MM.1S (cell line): Measurements from ENCODE around the gene PSMC5.

Experiments
- DNase-seq: peaks from one replicate; pipeline ENCODE4 v3.0.0-alpha.2; 2015
- H2AFZ ChIP-seq: fragments of 300-600 bp; sonication (generic); 2 replicates; pipeline ENCODE4 v1.6.0; 2016; ENCODE audit warnings: antibody characterized with exemption, low read length
- H3F3A ChIP-seq: fragments of 300-600 bp; sonication (generic); 2 replicates; pipeline ENCODE4 v1.6.1; 2016; ENCODE audit warnings: mild to moderate bottlenecking, antibody characterized with exemption, low read length, moderate library complexity, mixed read lengths; ENCODE audit not compliant: insufficient read depth
- H3K27ac ChIP-seq: fragments of 300-600 bp; sonication (generic); 2 replicates; pipeline ENCODE4 v1.5.1; 2016; ENCODE audit warnings: mild to moderate bottlenecking, low read length
- H3K27me3 ChIP-seq: fragments of 300-600 bp; sonication (generic); replicated peaks from 2 replicates; pipeline ENCODE4 v1.6.0; 2016; ENCODE audit warnings: low read length; ENCODE audit not compliant: insufficient read depth
- H3K36me3 ChIP-seq: fragments of 300-600 bp; sonication (generic); replicated peaks from 2 replicates; pipeline ENCODE4 v1.6.1; 2016; ENCODE audit warnings: mild to moderate bottlenecking, low read length, mixed read lengths; ENCODE audit not compliant: insufficient read depth
- H3K4me1 ChIP-seq: fragments of 300-600 bp; sonication (generic); 2 replicates; pipeline ENCODE4 v1.6.1; 2016; ENCODE audit warnings: low read length, mixed read lengths
- H3K4me2 ChIP-seq: fragments of 300-600 bp; sonication (generic); 2 replicates; pipeline ENCODE4 v1.6.0; 2016; ENCODE audit warnings: low read depth, low read length
- H3K4me3 ChIP-seq: fragments of 300-600 bp; sonication (generic); 2 replicates; pipeline ENCODE4 v1.5.1; 2016; ENCODE audit warnings: low read length, mixed read lengths
- H3K79me2 ChIP-seq: fragments of 300-600 bp; sonication (generic); 2 replicates; pipeline ENCODE4 v1.6.1; 2016; ENCODE audit warnings: mixed run types, low read length, mixed read lengths
- H3K9ac ChIP-seq: fragments of 300-600 bp; sonication (generic); 2 replicates; pipeline ENCODE4 v1.6.1; 2016; ENCODE audit warnings: low read length, mixed read lengths
- H3K9me2 ChIP-seq: fragments of 300-600 bp; sonication (generic); replicated peaks from 2 replicates; pipeline ENCODE4 v1.6.1; 2016; ENCODE audit warnings: mild to moderate bottlenecking, low read length, mixed read lengths; ENCODE audit not compliant: insufficient read depth
- H3K9me3 ChIP-seq: fragments of 300-600 bp; sonication (generic); replicated peaks from 2 replicates; pipeline ENCODE4 v1.6.1; 2016; ENCODE audit warnings: mild to moderate bottlenecking, low read length, mixed read lengths; ENCODE audit not compliant: insufficient read depth
- H4K20me1 ChIP-seq: fragments of 300-600 bp; sonication (generic); 2 replicates; pipeline ENCODE4 v1.6.1; 2016; ENCODE audit warnings: mild to moderate bottlenecking, low read length, moderate library complexity, mixed read lengths; ENCODE audit not compliant: insufficient read depth
- EZH2 ChIP-seq: fragments of 300-600 bp; sonication (generic); optimal IDR thresholded peaks from 2 replicates; pipeline ENCODE3; 2017; ENCODE audit warnings: low read depth, mild to moderate bottlenecking, antibody characterized with exemption, low read length, mixed read lengths
- EZH2phosphoT487 ChIP-seq: fragments of 300-600 bp; sonication (generic); IDR thresholded peaks from 2 replicates; pipeline ENCODE4 v1.6.1; 2018; ENCODE audit warnings: antibody characterized with exemption, low read length
- TF ChIP-seq, protein P1 (sequence below): fragments of 300-600 bp; sonication (generic); IDR thresholded peaks from 2 replicates; pipeline ENCODE4 v1.5.1; 2016; ENCODE audit warnings: antibody characterized with exemption, low read length, mixed read lengths

The PSMC5 gene

DNA sequence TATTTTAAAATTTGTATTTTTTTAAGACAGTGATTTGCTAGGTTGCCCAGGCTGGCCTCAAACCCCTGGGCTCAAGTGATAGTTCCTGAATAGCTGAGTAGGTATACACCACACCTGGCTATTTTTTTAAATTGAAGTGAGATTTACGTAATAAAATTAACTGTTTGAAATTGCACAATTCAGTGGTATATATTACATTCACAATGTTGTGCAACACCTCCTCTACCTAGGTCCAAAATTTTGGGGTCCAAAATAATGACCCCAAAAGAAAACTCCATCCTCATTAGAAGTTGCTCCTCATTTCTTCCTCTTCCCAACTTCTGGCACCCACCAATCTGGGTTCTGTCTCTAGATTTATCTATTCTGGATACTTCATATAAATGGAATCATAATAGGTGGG is 18.3 kb downstream of the PSMC5 start:
- no peak overlapping the region for H3K27ac ChIP-seq
- no peak overlapping the region for H3K4me3 ChIP-seq
- H3K79me2 ChIP-seq: peaks cover 18% of the 10 kb centered on the region
- no peak for TF ChIP-seq EZH2
- TF ChIP-seq EZH2phosphoT487: no peak
- TF ChIP-seq, protein P1, sequence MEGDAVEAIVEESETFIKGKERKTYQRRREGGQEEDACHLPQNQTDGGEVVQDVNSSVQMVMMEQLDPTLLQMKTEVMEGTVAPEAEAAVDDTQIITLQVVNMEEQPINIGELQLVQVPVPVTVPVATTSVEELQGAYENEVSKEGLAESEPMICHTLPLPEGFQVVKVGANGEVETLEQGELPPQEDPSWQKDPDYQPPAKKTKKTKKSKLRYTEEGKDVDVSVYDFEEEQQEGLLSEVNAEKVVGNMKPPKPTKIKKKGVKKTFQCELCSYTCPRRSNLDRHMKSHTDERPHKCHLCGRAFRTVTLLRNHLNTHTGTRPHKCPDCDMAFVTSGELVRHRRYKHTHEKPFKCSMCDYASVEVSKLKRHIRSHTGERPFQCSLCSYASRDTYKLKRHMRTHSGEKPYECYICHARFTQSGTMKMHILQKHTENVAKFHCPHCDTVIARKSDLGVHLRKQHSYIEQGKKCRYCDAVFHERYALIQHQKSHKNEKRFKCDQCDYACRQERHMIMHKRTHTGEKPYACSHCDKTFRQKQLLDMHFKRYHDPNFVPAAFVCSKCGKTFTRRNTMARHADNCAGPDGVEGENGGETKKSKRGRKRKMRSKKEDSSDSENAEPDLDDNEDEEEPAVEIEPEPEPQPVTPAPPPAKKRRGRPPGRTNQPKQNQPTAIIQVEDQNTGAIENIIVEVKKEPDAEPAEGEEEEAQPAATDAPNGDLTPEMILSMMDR: no peak
- no peaks in the 10 kb centered on the region for H3K27me3 ChIP-seq
- no peak overlapping the region for H3K9ac ChIP-seq
- H2AFZ ChIP-seq: no peak overlapping the region
- no peaks in the 10 kb centered on the region for H3K36me3 ChIP-seq
- DNase-seq: no peak
- H4K20me1 ChIP-seq: no peaks in the 10 kb centered on the region; the same call in 1 of the 2 replicates
- H3K4me2 ChIP-seq: no peak overlapping the region
- H3K9me3 ChIP-seq: no peaks in the 10 kb centered on the region
- H3K4me1 ChIP-seq: peaks cover 13% of the 10 kb centered on the region
- peaks cover 15% of the 10 kb centered on the region for H3F3A ChIP-seq
- H3K9me2 ChIP-seq: no peaks in the 10 kb centered on the region

DNA sequence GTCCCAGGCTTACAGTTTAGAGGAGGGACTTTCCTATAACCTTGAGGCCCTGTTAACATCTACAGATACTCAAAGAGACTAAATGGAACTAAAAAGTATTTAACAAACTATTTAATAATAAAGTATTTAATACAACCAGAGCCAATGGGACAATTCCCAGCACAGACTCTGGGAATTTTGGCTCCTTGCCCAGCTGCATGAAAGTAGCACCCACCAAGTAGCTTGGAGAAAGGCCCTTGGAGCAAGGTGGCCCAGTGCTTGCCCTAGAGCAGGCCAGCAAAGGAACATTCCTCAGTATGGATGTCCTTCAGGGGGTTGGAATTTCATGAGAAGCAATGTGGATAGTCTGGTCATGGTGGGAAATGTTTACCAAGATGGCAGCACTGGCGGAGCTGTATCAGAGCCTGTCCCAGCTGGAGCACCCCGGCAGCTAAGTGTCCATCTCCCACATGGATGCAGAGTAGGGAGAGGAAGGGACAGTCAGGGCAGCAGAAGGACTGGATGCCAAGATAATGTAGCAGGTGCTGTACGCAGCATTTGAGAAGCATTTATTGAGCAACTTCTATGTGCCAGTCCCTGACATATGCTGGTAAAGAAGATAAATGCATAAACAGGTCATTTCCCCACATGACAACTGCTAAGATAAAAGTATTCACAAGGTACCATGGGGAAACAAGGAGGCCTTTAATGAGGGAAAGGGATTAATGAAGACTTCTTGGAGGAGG is 20.5 kb downstream of the PSMC5 start:
- peak; percentile 3 for DNase-seq
- no peak overlapping the region for H3K4me2 ChIP-seq
- no peaks in the 10 kb centered on the region for H3K9me2 ChIP-seq
- no peaks in the 10 kb centered on the region for H4K20me1 ChIP-seq
- no peaks in the 10 kb centered on the region for H3K9me3 ChIP-seq
- no peaks in the 10 kb centered on the region for H3K79me2 ChIP-seq
- peaks cover 3% of the 10 kb centered on the region; the same call in 1 of the 2 replicates for H3K4me1 ChIP-seq
- H3K36me3 ChIP-seq: no peaks in the 10 kb centered on the region
- peaks cover 15% of the 10 kb centered on the region for H3F3A ChIP-seq
- H3K4me3 ChIP-seq: no peak overlapping the region
- TF ChIP-seq EZH2phosphoT487: no peak
- TF ChIP-seq EZH2: no peak
- TF ChIP-seq, protein P1: no peak
- H3K9ac ChIP-seq: no peak overlapping the region
- H3K27ac ChIP-seq: no peak overlapping the region
- no peak overlapping the region for H2AFZ ChIP-seq
- H3K27me3 ChIP-seq: no peaks in the 10 kb centered on the region

DNA sequence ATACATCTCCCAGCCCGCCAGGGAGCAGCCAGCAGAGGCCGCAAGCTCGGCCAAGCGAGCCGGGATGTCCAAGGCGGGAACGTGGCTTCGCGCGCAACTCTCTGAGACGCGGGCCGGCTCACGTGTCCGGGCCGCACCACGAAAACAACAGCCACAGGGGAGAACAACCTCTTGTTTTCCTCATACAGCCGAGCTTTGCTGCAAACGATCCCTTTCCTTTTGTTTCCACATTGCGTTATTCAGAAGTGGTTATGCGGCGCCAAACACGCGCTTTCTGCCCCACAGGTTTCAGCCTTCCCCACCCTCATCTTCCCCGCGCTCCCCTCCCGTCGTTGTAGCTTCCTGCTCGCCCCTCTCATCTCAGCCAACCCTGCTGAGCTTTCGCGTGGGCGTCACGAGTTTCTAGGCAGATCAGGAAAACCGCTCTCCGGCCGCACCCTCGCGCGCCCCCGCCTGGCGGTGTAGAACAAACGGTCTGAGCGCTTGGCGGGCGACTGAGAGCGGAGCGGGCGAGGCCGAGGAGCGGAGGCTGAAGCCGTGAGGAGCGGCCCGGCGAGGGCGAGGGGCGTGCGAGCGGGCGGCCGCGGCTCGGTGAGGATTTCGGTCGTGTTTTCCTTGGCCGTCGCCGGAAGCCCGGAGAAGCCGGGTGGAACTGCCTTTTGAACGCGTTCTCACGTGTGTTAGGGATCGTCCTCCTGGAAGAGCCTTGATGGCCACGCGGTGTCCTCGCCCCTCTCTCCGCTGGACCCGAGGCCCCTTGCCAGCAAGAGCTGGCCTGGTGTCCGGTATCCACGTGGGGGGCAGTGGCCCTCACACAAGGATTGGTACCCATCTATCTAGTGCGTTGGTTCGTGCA is 21.8 kb downstream of the PSMC5 start:
- Histone ChIP-seq H3K27ac (no peak overlapping the region), H3K4me2 (no peak overlapping the region), H3K9ac (no peak overlapping the region), H3K36me3 (no peaks in the 10 kb centered on the region), H3K79me2 (no peaks in the 10 kb centered on the region), H4K20me1 (no peaks in the 10 kb centered on the region), H2AFZ (peak overlapping the region; percentile 58; the same call in 1 of the 2 replicates), H3K9me3 (no peaks in the 10 kb centered on the region), H3K9me2 (no peaks in the 10 kb centered on the region), H3K4me3 (no peak overlapping the region), H3K4me1 (peaks cover 3% of the 10 kb centered on the region; the same call in 1 of the 2 replicates), H3F3A (peaks cover 5% of the 10 kb centered on the region), H3K27me3 (no peaks in the 10 kb centered on the region)
- no peak for TF ChIP-seq EZH2phosphoT487
- TF ChIP-seq, protein P1: peak; percentile 24
- peak; percentile 40 for DNase-seq
